ENCODE measurements around the gene RASL11A. TPM values are rescaled to one million over a fixed set of nuclear protein-coding genes. Genes with fewer than 3 reads are reported as not detected.
"Not testable (repeated sequence)": the region's sequence is repeated elsewhere in the genome, so short reads cannot be mapped to it uniquely, and the experiment has no call there.

The RASL11A gene
- total RNA-seq: 10 to 100 TPM; 18.9 to 36.1 (median 28.6) TPM

DNA sequence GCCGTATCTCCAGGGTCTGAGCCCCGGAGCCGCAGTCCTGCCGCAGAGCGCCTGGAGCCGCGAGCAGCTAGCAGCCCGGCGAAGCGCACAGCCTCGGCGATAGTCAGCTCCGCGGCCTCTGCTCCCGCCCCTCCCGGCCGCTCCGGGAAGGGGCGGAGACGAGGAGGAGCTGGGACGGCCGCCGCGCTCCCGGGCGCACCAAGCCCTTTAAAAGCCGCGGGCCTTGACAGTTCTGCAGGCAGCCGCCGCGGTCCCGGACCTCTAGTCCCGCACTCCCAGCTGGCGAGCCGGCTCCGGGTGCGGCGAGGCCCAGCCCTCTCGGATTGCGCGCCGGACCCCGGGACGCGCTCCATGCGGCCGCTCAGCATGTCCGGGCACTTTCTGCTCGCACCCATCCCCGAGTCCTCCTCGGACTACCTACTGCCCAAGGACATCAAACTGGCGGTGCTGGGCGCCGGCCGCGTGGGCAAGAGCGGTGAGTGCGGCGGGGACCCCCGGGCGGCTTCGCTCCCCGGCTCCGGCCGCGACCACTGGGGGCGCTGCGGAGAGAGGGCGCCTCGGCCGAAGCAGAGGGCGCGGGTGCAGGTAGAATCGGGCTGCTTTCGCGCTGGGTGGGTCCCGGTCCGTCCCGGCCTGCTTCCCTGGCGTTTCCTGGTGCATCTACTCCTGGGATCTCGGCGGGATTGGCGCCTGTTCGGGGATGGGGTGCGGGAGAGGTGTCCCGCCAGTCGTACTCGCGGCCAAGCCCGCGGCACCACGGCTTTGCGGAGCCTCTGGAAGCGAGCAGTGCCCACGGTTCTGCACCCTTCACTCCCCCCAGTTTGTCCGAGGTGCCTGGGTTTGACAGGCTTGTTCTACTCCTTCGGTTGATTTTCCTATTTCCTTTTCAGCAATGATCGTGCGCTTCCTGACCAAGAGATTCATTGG lies at the start of gene RASL11A:
RASL11A (plus strand) TSS at position 237 of the 927 bp plus-strand sequence; CDS start at position 352, 115 bp downstream.
- DNase-seq: peak; percentile 86 to 87
- peak within 1 kb of the TSS; percentile 90 to 95 for H3K27ac ChIP-seq
- TF ChIP-seq, protein P1, sequence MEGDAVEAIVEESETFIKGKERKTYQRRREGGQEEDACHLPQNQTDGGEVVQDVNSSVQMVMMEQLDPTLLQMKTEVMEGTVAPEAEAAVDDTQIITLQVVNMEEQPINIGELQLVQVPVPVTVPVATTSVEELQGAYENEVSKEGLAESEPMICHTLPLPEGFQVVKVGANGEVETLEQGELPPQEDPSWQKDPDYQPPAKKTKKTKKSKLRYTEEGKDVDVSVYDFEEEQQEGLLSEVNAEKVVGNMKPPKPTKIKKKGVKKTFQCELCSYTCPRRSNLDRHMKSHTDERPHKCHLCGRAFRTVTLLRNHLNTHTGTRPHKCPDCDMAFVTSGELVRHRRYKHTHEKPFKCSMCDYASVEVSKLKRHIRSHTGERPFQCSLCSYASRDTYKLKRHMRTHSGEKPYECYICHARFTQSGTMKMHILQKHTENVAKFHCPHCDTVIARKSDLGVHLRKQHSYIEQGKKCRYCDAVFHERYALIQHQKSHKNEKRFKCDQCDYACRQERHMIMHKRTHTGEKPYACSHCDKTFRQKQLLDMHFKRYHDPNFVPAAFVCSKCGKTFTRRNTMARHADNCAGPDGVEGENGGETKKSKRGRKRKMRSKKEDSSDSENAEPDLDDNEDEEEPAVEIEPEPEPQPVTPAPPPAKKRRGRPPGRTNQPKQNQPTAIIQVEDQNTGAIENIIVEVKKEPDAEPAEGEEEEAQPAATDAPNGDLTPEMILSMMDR (IDR thresholded peaks at IDR 0.05): peak; percentile 77 to 96 (median 84)
- peak; percentile 81 to 91 for TF ChIP-seq POLR2A (IDR thresholded peaks at IDR 0.05)
- H3K9me3 ChIP-seq: no peaks in the 10 kb centered on the region
- no peaks in the 10 kb centered on the region for H3K36me3 ChIP-seq
- peaks cover 0 to 8% of the 10 kb centered on the region in 2 donors for H3K4me1 ChIP-seq
- peak within 1 kb of the TSS; percentile 68 to 73 for H3K4me3 ChIP-seq
- intact Hi-C loops (cut with DNase I; ENCODE audit: low total_unique reads): no loop called here
- H3K27me3 ChIP-seq: no peaks in the 10 kb centered on the region

DNA sequence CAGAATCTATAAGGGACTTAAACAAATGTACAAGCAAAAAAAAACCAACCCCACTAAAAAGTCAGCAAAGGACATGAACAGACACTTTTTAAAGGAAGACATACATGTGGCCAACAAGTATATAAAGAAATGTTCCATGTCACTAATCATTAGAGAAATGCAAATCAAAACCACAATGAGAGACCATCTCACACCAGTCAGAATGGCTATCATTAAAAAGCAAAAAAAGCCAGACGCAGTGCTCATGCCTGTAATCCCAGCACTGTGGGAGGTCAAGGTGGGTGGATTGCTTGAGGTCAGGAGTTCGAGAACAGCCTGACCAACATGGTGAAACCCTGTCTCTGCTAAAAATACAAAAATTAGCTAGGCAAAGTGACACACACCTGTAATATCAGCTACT lies 48.5 kb upstream of the RASL11A start:
- H3K36me3 ChIP-seq; intact Hi-C loops (cut with DNase I; ENCODE audit: low total_unique reads); DNase-seq; H3K4me1 ChIP-seq; H3K9me3 ChIP-seq; H3K27ac ChIP-seq; H3K27me3 ChIP-seq; H3K4me3 ChIP-seq: not testable (repeated sequence)

GRCh38 chr13:27226991-27227390 lies 43.6 kb upstream of the RASL11A start:
- no peak for DNase-seq
- H3K27me3 ChIP-seq: no peaks in the 10 kb centered on the region
- no peak for TF ChIP-seq POLR2A (IDR thresholded peaks at IDR 0.05)
- TF ChIP-seq, protein P1 (IDR thresholded peaks at IDR 0.05): no peak
- no peaks in the 10 kb centered on the region for H3K36me3 ChIP-seq
- H3K4me1 ChIP-seq: no peaks in the 10 kb centered on the region
- intact Hi-C loops (cut with DNase I; ENCODE audit: low total_unique reads): no loop called here
- no peak overlapping the region for H3K4me3 ChIP-seq
- H3K9me3 ChIP-seq: no peaks in the 10 kb centered on the region
- no peak overlapping the region for H3K27ac ChIP-seq

- no peak overlapping the region for H3K27ac ChIP-seq
- H3K4me1 ChIP-seq: no peaks in the 10 kb centered on the region
- H3K27me3 ChIP-seq: no peaks in the 10 kb centered on the region
- intact Hi-C loops (cut with DNase I; ENCODE audit: low total_unique reads): no loop called here
- H3K36me3 ChIP-seq: no peaks in the 10 kb centered on the region
- DNase-seq: no peak
- TF ChIP-seq POLR2A (IDR thresholded peaks at IDR 0.05): no peak
- TF ChIP-seq, protein P1 (IDR thresholded peaks at IDR 0.05): no peak
- H3K4me3 ChIP-seq: no peak overlapping the region
- H3K9me3 ChIP-seq: peaks cover 0 to 4% of the 10 kb centered on the region in 2 donors
Observed at GRCh38 chr13:27228131-27228530, 42.5 kb upstream of the RASL11A start.

DNA sequence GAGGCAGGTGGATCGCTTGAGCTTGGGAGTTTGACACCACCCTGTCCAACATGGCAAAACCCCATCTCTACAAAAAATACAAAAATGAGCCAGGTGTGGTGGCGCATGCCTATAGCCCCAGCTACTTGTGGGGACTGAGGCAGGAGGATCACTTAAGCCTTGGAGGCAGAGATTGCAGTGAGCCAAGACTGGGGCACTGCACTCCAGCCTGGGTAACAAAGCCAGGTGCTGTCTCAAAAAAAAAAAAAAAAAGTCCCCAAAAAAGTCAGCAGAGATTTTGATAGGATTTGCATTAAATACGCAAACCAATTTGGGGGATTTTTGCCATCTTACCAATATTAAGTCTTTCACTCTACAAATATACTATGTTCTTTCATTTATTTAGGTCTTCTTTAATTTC lies 41.0 kb upstream of the RASL11A start:
- Histone ChIP-seq H3K4me1 (no peaks in the 10 kb centered on the region), H3K27me3 (no peaks in the 10 kb centered on the region), H3K36me3 (no peaks in the 10 kb centered on the region), H3K27ac (no peak overlapping the region), H3K4me3 (no peak overlapping the region), H3K9me3 (peaks cover 0 to 4% of the 10 kb centered on the region in 2 donors)
- TF ChIP-seq POLR2A (IDR thresholded peaks at IDR 0.05): no peak
- TF ChIP-seq, protein P1 (IDR thresholded peaks at IDR 0.05): no peak
- intact Hi-C loops (cut with DNase I; ENCODE audit: low total_unique reads): no loop called here
- DNase-seq: no peak
